SK-N-SH (cell line): ENCODE measurements around the gene BEND5. TPM values are rescaled to one million over a fixed set of nuclear protein-coding genes. Genes with fewer than 3 reads are reported as not detected.

Source experiments
- CTCF ChIA-PET: fragments of 300-600, 350-600 bp; formaldehyde crosslinking; extraction: SDS; loops from one replicate; lab custom pipeline; 2021; lab: Yijun Ruan, JAX
- POLR2A ChIA-PET: fragments of 350-600 bp; sonication (Branson Sonifier 250); formaldehyde crosslinking; extraction: SDS; loops from one replicate; lab custom pipeline; 2020; ENCODE audit warnings: antibody characterized with exemption, inconsistent platforms; lab: Yijun Ruan, JAX
- DNase-seq: peaks from one replicate; pipeline ENCODE4 v3.0.0; 2012
- H2AFZ ChIP-seq: fragments of 200-600 bp; sonication (generic); 2 replicates; pipeline ENCODE4 v1.8.1; 2016; ENCODE audit warnings: antibody characterized with exemption, mild to moderate bottlenecking, low read depth
- H3F3A ChIP-seq: fragments of 200-600 bp; sonication (generic); replicated peaks from 2 replicates; pipeline ENCODE3; 2016; ENCODE audit warnings: antibody characterized with exemption, mild to moderate bottlenecking; ENCODE audit not compliant: insufficient read depth
- H3K27ac ChIP-seq, 2 experiments: fragments of 200-500 bp in 1 of 2; fragments of 200-600 bp in 1 of 2; sonication (Bioruptor generic) in 1 of 2; sonication (generic), shearing (Covaris generic) in 1 of 2; 2 replicates each; pipeline versions ENCODE4 v1.5.1 to v1.6.1; 2014 to 2016; ENCODE audit warnings: low read depth in 2 of 2, inconsistent platforms in 1 of 2, low read length in 1 of 2, mild to moderate bottlenecking in 1 of 2, mixed read lengths in 1 of 2
- H3K27me3 ChIP-seq: fragments of 200-600 bp; sonication (generic), shearing (Covaris generic); 2 replicates; pipeline ENCODE4 v1.6.1; 2016; ENCODE audit warnings: mixed run types; ENCODE audit not compliant: insufficient read depth
- H3K36me3 ChIP-seq, 2 experiments: fragments of 200-500 bp in 1 of 2; fragments of 200-600 bp in 1 of 2; sonication (Bioruptor generic) in 1 of 2; sonication (generic) in 1 of 2; replicated peaks in 1 of 2; 2 replicates each; pipeline versions ENCODE3 to v1.5.1; 2014 to 2016; ENCODE audit warnings: low read length in 1 of 2, mild to moderate bottlenecking in 1 of 2; ENCODE audit not compliant: insufficient read depth in 2 of 2, control insufficient read depth in 1 of 2
- H3K4me1 ChIP-seq, 2 experiments: fragments of 200-500 bp in 1 of 2; fragments of 200-600 bp in 1 of 2; sonication (Bioruptor generic) in 1 of 2; sonication (generic), shearing (Covaris generic) in 1 of 2; 2 replicates each; pipeline versions ENCODE4 v1.5.1 to v1.6.1; 2014 to 2016; ENCODE audit warnings: low read depth in 1 of 2, low read length in 1 of 2, mixed run types in 1 of 2; ENCODE audit not compliant: insufficient read depth in 2 of 2, control insufficient read depth in 1 of 2
- H3K4me2 ChIP-seq: fragments of 200-600 bp; sonication (generic), shearing (Covaris generic); 2 replicates; pipeline ENCODE4 v1.6.1; 2017; ENCODE audit warnings: mixed run types
- H3K4me3 ChIP-seq, 2 experiments: fragments of 200-500 bp in 1 of 2; fragments of 200-600 bp in 1 of 2; sonication (Bioruptor generic) in 1 of 2; sonication (generic), shearing (Covaris generic) in 1 of 2; 2 replicates each; pipeline versions ENCODE4 v1.5.1 to v1.8.1; 2014 to 2016; ENCODE audit warnings: low read depth in 2 of 2, inconsistent platforms in 1 of 2, low read length in 1 of 2, mild to moderate bottlenecking in 1 of 2, mixed read lengths in 1 of 2, moderate library complexity in 1 of 2
- H3K79me2 ChIP-seq: fragments of 200-600 bp; sonication (generic); 2 replicates; pipeline ENCODE4 v1.8.1; 2017; ENCODE audit warnings: mild to moderate bottlenecking; ENCODE audit not compliant: insufficient read depth
- H3K9ac ChIP-seq: fragments of 200-600 bp; sonication (generic); 2 replicates; pipeline ENCODE4 v1.6.1; 2017; ENCODE audit warnings: mixed run types
- H3K9me2 ChIP-seq: fragments of 200-600 bp; sonication (generic); 2 replicates; pipeline ENCODE4 v1.6.1; 2017; ENCODE audit warnings: mixed run types
- H3K9me3 ChIP-seq: fragments of 200-600 bp; sonication (generic); 2 replicates; pipeline ENCODE4 v1.6.1; 2017; ENCODE audit warnings: mixed run types, mild to moderate bottlenecking, moderate library complexity
- H4K20me1 ChIP-seq: fragments of 200-600 bp; sonication (generic); 2 replicates; pipeline ENCODE4 v1.6.1; 2017; ENCODE audit warnings: mild to moderate bottlenecking, mixed run types; ENCODE audit not compliant: insufficient read depth
- CHD2 ChIP-seq: fragments of 150-350 bp; IDR thresholded peaks from 2 replicates; pipeline ENCODE4 v1.6.1; 2018; ENCODE audit warnings: low read length; ENCODE audit not compliant: partially characterized antibody
- EP300 ChIP-seq, 2 experiments: IDR thresholded peaks; 2 replicates each; pipeline versions ENCODE4 v1.4.0 to v1.6.1; 2012; ENCODE audit warnings: borderline replicate concordance in 1 of 2, low read depth in 1 of 2, low read length in 1 of 2
- FOSL2 ChIP-seq: IDR thresholded peaks from 2 replicates; pipeline ENCODE4 v1.4.0; 2012; ENCODE audit warnings: low read depth, mild to moderate bottlenecking, moderate library complexity, borderline replicate concordance
- FOXM1 ChIP-seq: IDR thresholded peaks from 2 replicates; pipeline ENCODE4 v1.4.0; 2012; ENCODE audit warnings: low read depth, mild to moderate bottlenecking
- GABPA ChIP-seq: IDR thresholded peaks from 2 replicates; pipeline ENCODE4 v1.4.0; 2012; ENCODE audit warnings: low read depth, mild to moderate bottlenecking
- JUND ChIP-seq: IDR thresholded peaks from 2 replicates; pipeline ENCODE4 v1.4.0; 2012
- MAX ChIP-seq: IDR thresholded peaks from 2 replicates; pipeline ENCODE4 v1.4.0; 2012; ENCODE audit warnings: low read depth
- MXI1 ChIP-seq: IDR thresholded peaks from 2 replicates; pipeline ENCODE4 v1.6.1; 2012; ENCODE audit warnings: mild to moderate bottlenecking, low read depth, low read length, improper control_type of control experiment
- NFIC ChIP-seq: IDR thresholded peaks from 2 replicates; pipeline ENCODE4 v1.4.0; 2012; ENCODE audit warnings: borderline replicate concordance
- RAD21 ChIP-seq: IDR thresholded peaks from 2 replicates; pipeline ENCODE4 v1.6.1; 2012; ENCODE audit warnings: mild to moderate bottlenecking, low read length
- RCOR1 ChIP-seq: fragments of 150-350 bp; IDR thresholded peaks from 2 replicates; pipeline ENCODE4 v1.6.1; 2017; ENCODE audit warnings: antibody characterized with exemption, low read length
- RXRA ChIP-seq: IDR thresholded peaks from 2 replicates; pipeline ENCODE4 v1.4.0; 2012; ENCODE audit warnings: low read depth, mild to moderate bottlenecking, borderline replicate concordance
- SMC3 ChIP-seq: IDR thresholded peaks from 2 replicates; pipeline ENCODE4 v1.6.1; 2012; ENCODE audit warnings: low read depth, low read length, improper control_type of control experiment
- TAF1 ChIP-seq: IDR thresholded peaks from 2 replicates; pipeline ENCODE4 v1.6.1; 2012; ENCODE audit warnings: low read depth, mild to moderate bottlenecking, low read length, moderate library complexity, borderline replicate concordance
- TCF12 ChIP-seq: IDR thresholded peaks from 2 replicates; pipeline ENCODE4 v1.4.0; 2012
- USF2 ChIP-seq: fragments of 150-350 bp; IDR thresholded peaks from 2 replicates; pipeline ENCODE4 v1.6.1; 2017; ENCODE audit warnings: antibody characterized with exemption, low read length, low read depth, borderline replicate concordance
- YY1 ChIP-seq: IDR thresholded peaks from 2 replicates; pipeline ENCODE4 v1.4.0; 2012; ENCODE audit warnings: low read depth, mild to moderate bottlenecking
- WGBS: methylation state at CpG from one replicate; pipeline ENCODE4 v1.1.6; 2017; ENCODE audit warnings: low lambda C conversion rate; 5-methylcytosine and 5-hydroxymethylcytosine counted together
- polyA plus RNA-seq, 3 experiments: library from polyadenylated mRNA; depleted of rRNA; stranded (reverse); fragments of >200 nt; gene quantifications; 2 replicates each; pipeline ENCODE4 v1.2.3, GENCODE V29; 2012
- TF ChIP-seq, protein P1 (sequence below): fragments of 200-600 bp; sonication (generic); IDR thresholded peaks from 2 replicates; pipeline ENCODE4 v1.6.1; 2017; ENCODE audit warnings: antibody characterized with exemption, mild to moderate bottlenecking, moderate library complexity

The BEND5 gene
- polyA plus RNA-seq, 1 of the 3 experiments (the other 2 are of a cell fraction), result 5.6 TPM

GRCh38 chr1:48688102-48688760 is 88.5 kb downstream of the BEND5 start:
- Histone ChIP-seq H3K36me3 (no peaks in the 10 kb centered on the region), H3K79me2 (no peaks in the 10 kb centered on the region), H3K9me3 (no peaks in the 10 kb centered on the region), H3K9me2 (no peaks in the 10 kb centered on the region), H2AFZ (no peak overlapping the region), H3K9ac (no peak overlapping the region), H3K4me1 (peaks cover 0 to 2% of the 10 kb centered on the region in 2 experiments; a peak in 1 of 4 replicates), H3F3A (no peaks in the 10 kb centered on the region), H3K27ac (no peak overlapping the region), H4K20me1 (no peaks in the 10 kb centered on the region), H3K27me3 (peaks cover 6% of the 10 kb centered on the region; the same call in 1 of the 2 replicates), H3K4me3 (no peak overlapping the region), H3K4me2 (no peak overlapping the region)
- CTCF ChIA-PET, result interaction anchor here (0.7 to 4.9 kb wide), 10 partner anchors 8 to 115 kb away, joined by 3 to 50 read pairs (median 5); no protein-coding TSS in a partner anchor
- WGBS, result 83% methylated on average over 3 of the region's 3 CpGs
- DNase-seq, result peak; percentile 36
- POLR2A ChIA-PET, result no interaction called here
- TF ChIP-seq, protein P1, sequence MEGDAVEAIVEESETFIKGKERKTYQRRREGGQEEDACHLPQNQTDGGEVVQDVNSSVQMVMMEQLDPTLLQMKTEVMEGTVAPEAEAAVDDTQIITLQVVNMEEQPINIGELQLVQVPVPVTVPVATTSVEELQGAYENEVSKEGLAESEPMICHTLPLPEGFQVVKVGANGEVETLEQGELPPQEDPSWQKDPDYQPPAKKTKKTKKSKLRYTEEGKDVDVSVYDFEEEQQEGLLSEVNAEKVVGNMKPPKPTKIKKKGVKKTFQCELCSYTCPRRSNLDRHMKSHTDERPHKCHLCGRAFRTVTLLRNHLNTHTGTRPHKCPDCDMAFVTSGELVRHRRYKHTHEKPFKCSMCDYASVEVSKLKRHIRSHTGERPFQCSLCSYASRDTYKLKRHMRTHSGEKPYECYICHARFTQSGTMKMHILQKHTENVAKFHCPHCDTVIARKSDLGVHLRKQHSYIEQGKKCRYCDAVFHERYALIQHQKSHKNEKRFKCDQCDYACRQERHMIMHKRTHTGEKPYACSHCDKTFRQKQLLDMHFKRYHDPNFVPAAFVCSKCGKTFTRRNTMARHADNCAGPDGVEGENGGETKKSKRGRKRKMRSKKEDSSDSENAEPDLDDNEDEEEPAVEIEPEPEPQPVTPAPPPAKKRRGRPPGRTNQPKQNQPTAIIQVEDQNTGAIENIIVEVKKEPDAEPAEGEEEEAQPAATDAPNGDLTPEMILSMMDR, result peak; percentile 53
- no peak for TF ChIP-seq TAF1

DNA sequence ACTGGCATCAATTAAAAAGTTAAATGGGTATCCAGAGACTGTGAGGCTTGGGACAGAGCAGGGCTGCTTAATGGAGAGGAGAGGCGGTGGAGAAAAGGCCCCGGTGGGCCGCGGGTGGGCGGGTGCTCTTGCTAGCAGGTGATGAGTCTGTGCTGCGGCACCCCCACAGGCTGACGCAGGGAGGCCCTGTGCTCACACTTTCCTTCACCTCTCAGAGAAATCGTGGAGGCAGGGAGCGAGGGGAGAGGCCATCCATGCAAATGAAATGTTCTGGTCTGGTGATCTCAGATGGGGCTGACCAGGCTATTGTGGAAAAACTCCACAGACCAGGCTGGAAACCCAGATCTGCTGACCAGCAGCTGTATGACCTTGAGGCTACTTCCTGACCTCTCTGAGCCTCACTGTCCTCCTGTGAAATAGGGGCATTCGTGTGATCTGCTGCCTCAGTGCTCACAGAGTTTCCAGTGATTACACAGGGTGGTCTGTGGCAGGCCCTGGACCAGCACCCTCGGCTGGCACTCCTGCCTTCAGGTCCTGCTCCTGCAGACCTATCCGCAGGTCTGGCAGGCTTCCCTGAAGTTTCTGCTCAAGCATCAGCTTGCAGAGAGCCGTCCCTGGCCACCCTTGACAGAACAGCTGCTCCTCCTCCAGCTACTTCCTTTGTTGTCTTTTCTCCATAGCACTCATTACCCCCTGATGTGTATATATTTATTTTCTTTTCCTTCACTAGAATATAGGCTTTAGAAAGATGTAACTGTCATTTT is 89.2 kb downstream of the BEND5 start:
- no peak for TF ChIP-seq RCOR1
- no peak for TF ChIP-seq SMC3
- no peak for TF ChIP-seq CHD2
- H3K27me3 ChIP-seq, result peaks cover 6% of the 10 kb centered on the region; the same call in 1 of the 2 replicates
- 77% methylated on average over 12 of the region's 13 CpGs for WGBS
- no peak overlapping the region for H2AFZ ChIP-seq
- H3K4me2 ChIP-seq, result no peak overlapping the region
- no peaks in the 10 kb centered on the region for H3K9me3 ChIP-seq
- no peak for DNase-seq
- CTCF ChIA-PET, result interaction anchor here (1.0 to 4.9 kb wide), 9 partner anchors 8 to 130 kb away, joined by 3 to 50 read pairs (median 4); no protein-coding TSS in a partner anchor
- H3K4me1 ChIP-seq, result peaks cover 0 to 2% of the 10 kb centered on the region in 2 experiments; a peak in 1 of 4 replicates
- no peaks in the 10 kb centered on the region for H4K20me1 ChIP-seq
- H3F3A ChIP-seq, result no peaks in the 10 kb centered on the region
- H3K79me2 ChIP-seq, result no peaks in the 10 kb centered on the region
- POLR2A ChIA-PET, result no interaction called here
- H3K36me3 ChIP-seq, result no peaks in the 10 kb centered on the region
- H3K27ac ChIP-seq, result no peak overlapping the region
- no peak overlapping the region for H3K9ac ChIP-seq
- H3K4me3 ChIP-seq, result no peak overlapping the region
- no peaks in the 10 kb centered on the region for H3K9me2 ChIP-seq

GRCh38 chr1:48686159-48686558 is 90.5 kb downstream of the BEND5 start:
- Histone ChIP-seq H3K4me2 (no peak overlapping the region), H3F3A (no peaks in the 10 kb centered on the region), H3K27ac (no peak overlapping the region), H3K9ac (no peak overlapping the region), H3K79me2 (no peaks in the 10 kb centered on the region), H4K20me1 (no peaks in the 10 kb centered on the region), H3K4me1 (peaks cover 0 to 2% of the 10 kb centered on the region in 2 experiments; a peak in 1 of 4 replicates), H3K9me3 (no peaks in the 10 kb centered on the region), H3K4me3 (no peak overlapping the region), H3K9me2 (no peaks in the 10 kb centered on the region), H3K36me3 (no peaks in the 10 kb centered on the region), H2AFZ (no peak overlapping the region), H3K27me3 (no peaks in the 10 kb centered on the region)
- no peak for DNase-seq
- CTCF ChIA-PET, result interaction anchor here (0.7 to 4.9 kb wide), 6 partner anchors 8 to 132 kb away, joined by 3 to 50 read pairs (median 4); no protein-coding TSS in a partner anchor
- 85% methylated on average over 5 of the region's 5 CpGs for WGBS
- POLR2A ChIA-PET, result no interaction called here
- TF ChIP-seq MXI1 (no peak), NFIC (no peak), JUND (no peak), RAD21 (no peak), YY1 (no peak), TCF12 (no peak), EP300 (IDR thresholded peaks at IDR 0.05; ENCODE audit: borderline replicate concordance in 1 of 2, low read depth in 1 of 2, low read length in 1 of 2) (no peak), GABPA (no peak), CHD2 (no peak), USF2 (no peak), RXRA (no peak), MAX (no peak), RCOR1 (no peak), FOSL2 (no peak), FOXM1 (no peak)
